ENCODE measurements around the gene VRK3.
A peak's percentile ranks its signal among the peaks of the same experiment; 100 is the strongest.

The VRK3 gene

GRCh38 chr19:49927526-49928264, 97.5 kb downstream of the VRK3 start:
- peak overlapping the region; percentile 86 for H3K4me2 ChIP-seq (ENCODE audit: low read length)
- H3K36me3 ChIP-seq (ENCODE audit: insufficient read depth, low read length) = peaks cover 42% of the 10 kb centered on the region
- H3K9ac ChIP-seq (ENCODE audit: low read depth, low read length) = peak overlapping the region; percentile 36
- H3K9me3 ChIP-seq (replicated peaks; ENCODE audit: low read length) = no peaks in the 10 kb centered on the region
- H3K4me3 ChIP-seq (ENCODE audit: low read length) = peak overlapping the region; percentile 83
- peaks cover 32% of the 10 kb centered on the region for H3K4me1 ChIP-seq (ENCODE audit: control insufficient read depth, insufficient read depth, low read length)
- no peaks in the 10 kb centered on the region for H3K27me3 ChIP-seq (ENCODE audit: control insufficient read depth, insufficient read depth, low read length)

DNA sequence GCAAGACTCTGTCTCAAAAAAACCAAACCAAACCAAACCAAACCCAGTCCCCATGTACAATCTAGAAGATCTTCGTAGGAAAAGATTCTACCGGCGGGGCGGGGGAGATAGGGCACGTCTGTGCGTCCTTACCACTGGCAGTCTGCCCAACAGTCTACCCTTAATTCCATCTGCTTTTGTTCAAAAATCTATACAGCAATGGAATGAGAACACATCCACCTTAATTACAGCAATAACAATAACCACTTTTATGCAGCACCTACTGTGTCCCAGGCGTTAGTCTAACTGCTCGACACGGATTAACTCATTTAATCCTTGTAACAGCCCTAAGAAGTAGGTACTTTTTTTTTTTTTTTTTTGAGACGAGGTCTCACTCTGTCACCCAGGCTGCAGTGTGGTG, 98.7 kb downstream of the VRK3 start:
- H3K36me3 ChIP-seq (ENCODE audit: insufficient read depth, low read length) = peaks cover 41% of the 10 kb centered on the region
- no peak overlapping the region for H3K9ac ChIP-seq (ENCODE audit: low read depth, low read length)
- H3K9me3 ChIP-seq (replicated peaks; ENCODE audit: low read length) = no peaks in the 10 kb centered on the region
- no peaks in the 10 kb centered on the region for H3K27me3 ChIP-seq (ENCODE audit: control insufficient read depth, insufficient read depth, low read length)
- H3K4me2 ChIP-seq (ENCODE audit: low read length) = no peak overlapping the region
- peaks cover 44% of the 10 kb centered on the region for H3K4me1 ChIP-seq (ENCODE audit: control insufficient read depth, insufficient read depth, low read length)
- H3K4me3 ChIP-seq (ENCODE audit: low read length) = no peak overlapping the region
